Mucosa of rectum (tissue), 2 donors: Measurements from ENCODE around the gene CISD3.

Source experiments
- H3K27ac ChIP-seq, 2 donors: one replicate each; pipeline ENCODE4 v1.7.0; 2013; ENCODE audit warnings: inconsistent platforms in 2 of 2, low read depth in 2 of 2, low read length in 2 of 2
- H3K27me3 ChIP-seq, 2 donors: one replicate each; pipeline ENCODE4 v1.7.0; 2013; ENCODE audit warnings: low read length in 2 of 2; ENCODE audit not compliant: control insufficient read depth in 2 of 2, insufficient read depth in 2 of 2
- H3K36me3 ChIP-seq, 2 donors: one replicate each; pipeline ENCODE4 v1.7.0; 2013; ENCODE audit warnings: low read length in 2 of 2; ENCODE audit not compliant: control insufficient read depth in 2 of 2, insufficient read depth in 2 of 2
- H3K4me1 ChIP-seq, 2 donors: one replicate each; pipeline ENCODE4 v1.7.0; 2013; ENCODE audit warnings: low read length in 2 of 2, mild to moderate bottlenecking in 1 of 2; ENCODE audit not compliant: control insufficient read depth in 2 of 2, insufficient read depth in 2 of 2
- H3K4me3 ChIP-seq, 2 donors: one replicate each; pipeline ENCODE4 v1.7.0; 2013; ENCODE audit warnings: low read length in 2 of 2
- H3K9ac ChIP-seq, 2 donors: one replicate each; pipeline ENCODE4 v1.7.0; 2013; ENCODE audit warnings: low read length in 2 of 2, low read depth in 1 of 2, mild to moderate bottlenecking in 1 of 2
- H3K9me3 ChIP-seq, 2 donors: one replicate each; pipeline ENCODE4 v1.7.0; 2013; ENCODE audit warnings: low read length in 2 of 2; ENCODE audit not compliant: control insufficient read depth in 2 of 2
- donor health status: healthy.
- donor health status: Normal muscosa, but diverticular disease.

CISD3 gene

GRCh38 chr17:38727736-38728135, 2.4 kb upstream of the CISD3 start:
- Histone ChIP-seq H3K27me3 (no peaks in the 10 kb centered on the region), H3K4me1 (peaks cover 48 to 54% of the 10 kb centered on the region in 2 donors), H3K4me3 (no peak overlapping the region), H3K36me3 (peaks cover 0 to 10% of the 10 kb centered on the region in 2 donors), H3K27ac (peak overlapping the region in 1 of 2 donors; percentile 1), H3K9ac (no peak overlapping the region), H3K9me3 (no peaks in the 10 kb centered on the region)

GRCh38 chr17:38728290-38728831, 1.8 kb upstream of the CISD3 start:
- no peaks in the 10 kb centered on the region for H3K27me3 ChIP-seq
- H3K4me3 ChIP-seq, result no peak overlapping the region
- peaks cover 0 to 11% of the 10 kb centered on the region in 2 donors for H3K36me3 ChIP-seq
- peak overlapping the region in 1 of 2 donors; percentile 34 for H3K27ac ChIP-seq
- H3K9ac ChIP-seq, result no peak overlapping the region
- peaks cover 54 to 60% of the 10 kb centered on the region in 2 donors for H3K4me1 ChIP-seq
- no peaks in the 10 kb centered on the region for H3K9me3 ChIP-seq

GRCh38 chr17:38729368-38729885, 714 bp upstream of the CISD3 start:
- peak overlapping the region; percentile 76 to 81 for H3K27ac ChIP-seq
- peak overlapping the region; percentile 58 to 86 for H3K9ac ChIP-seq
- peaks cover 8 to 13% of the 10 kb centered on the region in 2 donors for H3K36me3 ChIP-seq
- peaks cover 59 to 65% of the 10 kb centered on the region in 2 donors for H3K4me1 ChIP-seq
- no peaks in the 10 kb centered on the region for H3K27me3 ChIP-seq
- H3K4me3 ChIP-seq, result peak overlapping the region; percentile 74 to 76
- H3K9me3 ChIP-seq, result no peaks in the 10 kb centered on the region

- peak overlapping the region; percentile 93 to 99 for H3K27ac ChIP-seq
- peak overlapping the region; percentile 98 to 99 for H3K9ac ChIP-seq
- peaks cover 9% of the 10 kb centered on the region in 2 donors for H3K36me3 ChIP-seq
- no peaks in the 10 kb centered on the region for H3K27me3 ChIP-seq
- H3K4me3 ChIP-seq, result peak overlapping the region; percentile 89 to 98
- peaks cover 53 to 69% of the 10 kb centered on the region in 2 donors for H3K4me1 ChIP-seq
- no peaks in the 10 kb centered on the region for H3K9me3 ChIP-seq
These were observed 612 bp downstream of the CISD3 start for GRCh38 chr17:38730526-38731379.

DNA sequence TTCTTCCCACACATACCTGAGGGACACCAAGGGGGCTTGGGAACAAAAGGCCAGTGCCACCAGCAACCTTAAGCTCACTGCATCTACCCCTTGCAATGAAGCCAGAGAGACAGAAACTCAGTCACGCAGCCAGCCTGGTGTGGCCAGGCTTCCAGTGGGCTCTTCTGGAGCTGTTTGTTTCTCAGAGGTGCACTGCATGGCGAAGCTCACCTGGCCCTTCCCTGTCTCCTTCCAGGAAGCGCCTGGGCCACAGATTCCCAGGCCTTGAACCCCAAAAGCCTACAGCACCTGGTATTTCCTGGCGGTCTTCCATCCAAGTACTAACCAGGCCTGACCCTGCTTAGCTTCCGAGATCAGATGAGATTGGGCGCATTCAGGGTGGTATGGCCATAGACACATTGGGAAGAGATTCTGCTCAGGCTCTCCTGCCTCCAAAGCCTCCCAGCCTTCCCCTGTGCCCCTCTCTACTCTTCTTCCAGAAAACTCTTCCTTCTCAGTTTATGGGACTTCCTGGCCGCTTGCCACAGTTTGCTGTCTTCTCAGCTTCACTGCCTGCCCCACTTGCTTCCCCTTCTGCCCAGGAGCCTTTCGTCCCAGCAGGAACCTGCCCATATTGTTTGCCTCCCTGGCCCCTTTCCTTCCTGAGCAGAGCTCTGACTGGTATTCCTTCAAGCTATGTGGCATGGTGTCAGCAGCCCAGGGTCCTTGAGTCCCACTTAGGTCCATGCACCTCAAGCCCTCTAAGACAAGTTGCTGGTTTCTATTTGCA, 1.6 kb downstream of the CISD3 start:
- peaks cover 9 to 11% of the 10 kb centered on the region in 2 donors for H3K36me3 ChIP-seq
- no peaks in the 10 kb centered on the region for H3K9me3 ChIP-seq
- no peaks in the 10 kb centered on the region for H3K27me3 ChIP-seq
- H3K4me3 ChIP-seq, result peak overlapping the region; percentile 89 to 98
- peak overlapping the region; percentile 93 to 99 for H3K27ac ChIP-seq
- H3K4me1 ChIP-seq, result peaks cover 51 to 65% of the 10 kb centered on the region in 2 donors
- peak overlapping the region; percentile 98 to 99 for H3K9ac ChIP-seq

- peaks cover 8 to 11% of the 10 kb centered on the region in 2 donors for H3K36me3 ChIP-seq
- peak overlapping the region; percentile 93 to 99 for H3K27ac ChIP-seq
- H3K9me3 ChIP-seq, result no peaks in the 10 kb centered on the region
- peak overlapping the region; percentile 89 to 98 for H3K4me3 ChIP-seq
- H3K9ac ChIP-seq, result peak overlapping the region in 1 of 2 donors; percentile 98
- H3K4me1 ChIP-seq, result peaks cover 50 to 62% of the 10 kb centered on the region in 2 donors
- H3K27me3 ChIP-seq, result no peaks in the 10 kb centered on the region
These were observed 2.5 kb downstream of the CISD3 start for GRCh38 chr17:38732376-38733281.

GRCh38 chr17:38733282-38733981, 3.3 kb downstream of the CISD3 start:
- peaks cover 10 to 15% of the 10 kb centered on the region in 2 donors for H3K36me3 ChIP-seq
- no peaks in the 10 kb centered on the region for H3K27me3 ChIP-seq
- H3K9me3 ChIP-seq, result no peaks in the 10 kb centered on the region
- H3K4me1 ChIP-seq, result peaks cover 49 to 61% of the 10 kb centered on the region in 2 donors
- no peak overlapping the region for H3K4me3 ChIP-seq
- peak overlapping the region; percentile 93 to 99 for H3K27ac ChIP-seq
- H3K9ac ChIP-seq, result peak overlapping the region in 1 of 2 donors; percentile 23

DNA sequence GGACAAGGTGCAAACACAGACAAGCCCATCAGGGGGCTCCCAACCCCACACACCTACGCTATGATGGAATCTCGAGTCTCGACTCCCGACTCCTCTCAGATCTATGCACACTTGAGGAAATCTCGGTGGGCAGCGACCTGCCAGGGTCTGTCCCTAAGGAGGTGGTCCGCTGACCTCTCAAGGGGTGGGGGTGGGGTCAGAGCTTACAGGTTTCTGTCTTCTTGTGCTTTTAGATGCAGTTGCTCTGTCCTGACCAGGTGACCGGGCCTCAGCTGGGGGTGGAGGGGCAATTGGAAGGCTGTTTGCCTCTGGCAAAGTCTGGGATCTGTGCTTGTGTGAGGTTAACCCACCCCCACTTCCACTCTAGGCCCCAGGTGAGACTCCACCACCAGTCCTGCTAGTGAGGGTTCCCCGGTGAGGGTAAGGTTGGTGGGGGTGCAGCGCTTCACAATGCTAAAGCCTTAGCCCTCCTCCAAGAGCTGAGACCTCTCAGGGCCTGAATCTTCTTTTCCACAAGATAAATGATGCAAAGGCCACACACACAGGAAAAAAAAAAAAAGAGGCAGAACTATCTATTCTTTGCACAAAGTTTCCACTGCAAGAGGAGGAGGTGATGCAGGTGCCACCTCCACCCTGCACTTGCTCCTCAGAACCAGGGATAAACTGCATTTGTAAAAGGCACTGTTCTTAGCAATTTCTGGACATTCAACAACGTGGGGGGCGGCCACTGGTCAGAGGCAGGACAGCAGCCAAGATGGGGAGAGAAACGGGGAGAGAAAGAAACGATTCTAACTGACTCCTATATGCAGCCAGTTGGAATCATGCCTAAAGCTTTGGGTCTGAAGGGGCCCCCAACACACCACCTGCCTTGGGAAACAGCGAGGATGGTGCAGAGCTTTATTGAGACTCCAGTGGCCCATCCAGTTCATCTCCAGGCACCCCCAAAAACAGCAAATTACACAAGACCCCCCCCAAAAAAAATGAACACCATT, 4.1 kb downstream of the CISD3 start:
- Histone ChIP-seq H3K27me3 (no peaks in the 10 kb centered on the region), H3K9me3 (no peaks in the 10 kb centered on the region), H3K9ac (no peak overlapping the region), H3K36me3 (peaks cover 10 to 15% of the 10 kb centered on the region in 2 donors), H3K4me1 (peaks cover 44 to 60% of the 10 kb centered on the region in 2 donors), H3K27ac (no peak overlapping the region), H3K4me3 (no peak overlapping the region)
